OCI-LY7 (cell line): Measurements from ENCODE around the gene UBALD1. TPM values are rescaled to one million over a fixed set of nuclear protein-coding genes. Genes with fewer than 3 reads are reported as not detected.

Source experiments
- small RNA-seq: library from RNA; depleted of rRNA; stranded (forward); fragments of <200 nt; gene quantifications from one replicate; pipeline ENCODE3, GENCODE V24; 2014
- total RNA-seq, 2 experiments: library from RNA; depleted of rRNA in 1 of 2; stranded (reverse); fragments of >200 nt in 1 of 2; shearing (Covaris generic) in 1 of 2; gene quantifications; 2 replicates each; pipeline ENCODE4 v1.2.3, GENCODE V29; 2014 to 2022

Gene UBALD1
- total RNA-seq, 2 experiments from 2014 or later = 11.1 to 34.1 TPM

Small RNA genes lying within 50 kb of the gene (small RNA-seq; reads per million reads assigned to genes)
- gene RN7SL850P = not detected

Other genes with a start within 250 kb of the UBALD1 start
- gene VASN, start 243.0 kb downstream of the UBALD1 start, total RNA-seq (2014; rRNA removed; shearing (Covaris generic)) = not detected in 2 replicates
- gene VASN, start 243.0 kb downstream of the UBALD1 start, total RNA-seq (2022) = not detected in 2 replicates
- 64.0 and 77.2 TPM in 2 replicates for gene CORO7, start 198.3 kb downstream of the UBALD1 start, total RNA-seq (2014; rRNA removed; shearing (Covaris generic))
- gene CORO7, start 198.3 kb downstream of the UBALD1 start, total RNA-seq (2022) = 112 and 115 TPM in 2 replicates
- 89.8 and 94.5 TPM in 2 replicates for gene DNAJA3, start 189.0 kb downstream of the UBALD1 start, total RNA-seq (2014; rRNA removed; shearing (Covaris generic))
- 89.7 and 94.3 TPM in 2 replicates for gene DNAJA3, start 189.0 kb downstream of the UBALD1 start, total RNA-seq (2022)
- gene NMRAL1, start 140.3 kb downstream of the UBALD1 start, total RNA-seq (2014; rRNA removed; shearing (Covaris generic)) = 92.8 and 113 TPM in 2 replicates
- gene NMRAL1, start 140.3 kb downstream of the UBALD1 start, total RNA-seq (2022) = 114 and 139 TPM in 2 replicates
- gene HMOX2, start 138.5 kb downstream of the UBALD1 start, total RNA-seq (2014; rRNA removed; shearing (Covaris generic)) = 46.0 and 55.2 TPM in 2 replicates
- 37.0 and 39.5 TPM in 2 replicates for gene HMOX2, start 138.5 kb downstream of the UBALD1 start, total RNA-seq (2022)
- 13.5 and 15.5 TPM in 2 replicates for gene CDIP1, start 76.1 kb downstream of the UBALD1 start, total RNA-seq (2014; rRNA removed; shearing (Covaris generic))
- gene CDIP1, start 76.1 kb downstream of the UBALD1 start, total RNA-seq (2022) = 33.2 and 34.2 TPM in 2 replicates
- 0.08 and 0.13 TPM in 2 replicates for gene C16orf96, start 58.5 kb downstream of the UBALD1 start, total RNA-seq (2014; rRNA removed; shearing (Covaris generic))
- gene C16orf96, start 58.5 kb downstream of the UBALD1 start, total RNA-seq (2022) = 0.27 and 0.37 TPM in 2 replicates
- gene MGRN1, start 9.9 kb upstream of the UBALD1 start, total RNA-seq (2014; rRNA removed; shearing (Covaris generic)) = 14.1 and 14.3 TPM in 2 replicates
- gene MGRN1, start 9.9 kb upstream of the UBALD1 start, total RNA-seq (2022) = 43.1 and 45.4 TPM in 2 replicates
- 14.9 and 17.8 TPM in 2 replicates for gene NUDT16L1, start 78.7 kb upstream of the UBALD1 start, total RNA-seq (2014; rRNA removed; shearing (Covaris generic))
- 15.9 and 18.9 TPM in 2 replicates for gene NUDT16L1, start 78.7 kb upstream of the UBALD1 start, total RNA-seq (2022)
- gene ANKS3, start 119.4 kb upstream of the UBALD1 start, total RNA-seq (2014; rRNA removed; shearing (Covaris generic)) = 17.6 and 19.5 TPM in 2 replicates
- 21.7 and 25.4 TPM in 2 replicates for gene ANKS3, start 119.4 kb upstream of the UBALD1 start, total RNA-seq (2022)
- 0.36 and 0.38 TPM in 2 replicates for gene DNAAF8, start 119.6 kb upstream of the UBALD1 start, total RNA-seq (2014; rRNA removed; shearing (Covaris generic))
- 1.1 TPM in 1 of 2 replicates, not detected in the other for gene DNAAF8, start 119.6 kb upstream of the UBALD1 start, total RNA-seq (2022)
- gene ZNF500, start 152.3 kb upstream of the UBALD1 start, total RNA-seq (2014; rRNA removed; shearing (Covaris generic)) = 12.9 and 16.1 TPM in 2 replicates
- 23.9 and 28.8 TPM in 2 replicates for gene ZNF500, start 152.3 kb upstream of the UBALD1 start, total RNA-seq (2022)
- not detected in 2 replicates for gene SEPTIN12, start 173.5 kb upstream of the UBALD1 start, total RNA-seq (2014; rRNA removed; shearing (Covaris generic))
- gene SEPTIN12, start 173.5 kb upstream of the UBALD1 start, total RNA-seq (2022) = not detected in 2 replicates
- not detected in 2 replicates for gene SMIM22, start 180.5 kb upstream of the UBALD1 start, total RNA-seq (2014; rRNA removed; shearing (Covaris generic))
- not detected in 2 replicates for gene SMIM22, start 180.5 kb upstream of the UBALD1 start, total RNA-seq (2022)
- 2.9 and 6.3 TPM in 2 replicates for gene ROGDI, start 187.7 kb upstream of the UBALD1 start, total RNA-seq (2014; rRNA removed; shearing (Covaris generic))
- gene ROGDI, start 187.7 kb upstream of the UBALD1 start, total RNA-seq (2022) = 7.1 and 7.6 TPM in 2 replicates
- gene GLYR1, start 232.4 kb upstream of the UBALD1 start, total RNA-seq (2014; rRNA removed; shearing (Covaris generic)) = 48.4 and 54.4 TPM in 2 replicates
- 95.6 and 113 TPM in 2 replicates for gene GLYR1, start 232.4 kb upstream of the UBALD1 start, total RNA-seq (2022)
- gene UBN1, start 232.6 kb upstream of the UBALD1 start, total RNA-seq (2014; rRNA removed; shearing (Covaris generic)) = 35.8 and 37.2 TPM in 2 replicates
- 53.0 and 53.3 TPM in 2 replicates for gene UBN1, start 232.6 kb upstream of the UBALD1 start, total RNA-seq (2022)